AG04450 (cell line): Measurements from ENCODE around the gene MRPL34. TPM values are rescaled to one million over a fixed set of nuclear protein-coding genes. Genes with fewer than 3 reads are reported as not detected.

Experiments
- CTCF ChIA-PET: fragments of 300-600, 350-600 bp; formaldehyde crosslinking; extraction: SDS; loops from one replicate; lab custom pipeline; 2022; ENCODE audit warnings: antibody characterized with exemption, inconsistent platforms; lab: Charles Lee
- POLR2A ChIA-PET: fragments of 350-600 bp; formaldehyde crosslinking; extraction: SDS; loops from one replicate; lab custom pipeline; 2021; ENCODE audit warnings: antibody characterized with exemption, inconsistent platforms; lab: Yijun Ruan, JAX
- DNase-seq: peaks from one replicate; pipeline ENCODE4 v3.0.0-alpha.2; 2011; ENCODE audit warnings: low read depth, low spot score
- H3K27ac ChIP-seq: one replicate; pipeline ENCODE4 v1.5.1; 2012; ENCODE audit warnings: low read depth, low read length, control low read depth
- H3K27me3 ChIP-seq: one replicate; pipeline ENCODE4 v1.6.0; 2012; ENCODE audit warnings: low read length; ENCODE audit not compliant: control insufficient read depth, insufficient read depth
- H3K4me3 ChIP-seq: 2 replicates; pipeline ENCODE4 v1.5.1; 2011; ENCODE audit warnings: mild to moderate bottlenecking, low read depth, low read length, control low read depth
- H3K9me3 ChIP-seq: 2 replicates; pipeline ENCODE4 v1.5.1; 2012; ENCODE audit warnings: low read length; ENCODE audit not compliant: control insufficient read depth, insufficient read depth
- CTCF ChIP-seq: IDR thresholded peaks from 2 replicates; pipeline ENCODE4 v1.5.1; 2011; ENCODE audit warnings: low read depth, low read length, control low read depth, inconsistent platforms
- polyA plus RNA-seq: library from polyadenylated mRNA; depleted of rRNA; stranded (reverse); fragments of >200 nt; gene quantifications from 2 replicates; pipeline ENCODE4 v1.2.3, GENCODE V29; 2011

Gene MRPL34
- polyA plus RNA-seq, 1 experiment, result 23.2 TPM

GRCh38 chr19:17285415-17286135, 20.1 kb upstream of the MRPL34 start:
- ChIA-PET POLR2A (interaction anchor here (0.6 kb wide), 1 partner anchor 21 kb away, joined by 4 read pairs; no protein-coding TSS in a partner anchor), CTCF (interaction anchor here (0.8 kb wide), 1 partner anchor 80 kb away, joined by 3 read pairs; no protein-coding TSS in a partner anchor)
- no peaks in the 10 kb centered on the region for H3K9me3 ChIP-seq
- no peaks in the 10 kb centered on the region for H3K27me3 ChIP-seq
- no peak for TF ChIP-seq CTCF
- no peak overlapping the region for H3K27ac ChIP-seq
- DNase-seq, result no peak
- H3K4me3 ChIP-seq, result no peak overlapping the region

- ChIA-PET POLR2A (no interaction called here), CTCF (interaction anchor here (0.8 kb wide), 1 partner anchor 80 kb away, joined by 3 read pairs; no protein-coding TSS in a partner anchor)
These were observed 19.4 kb upstream of the MRPL34 start for GRCh38 chr19:17286263-17286662.

GRCh38 chr19:17286752-17287151, 18.9 kb upstream of the MRPL34 start:
- POLR2A ChIA-PET, result no interaction called here
- Histone ChIP-seq H3K9me3 (no peaks in the 10 kb centered on the region), H3K4me3 (no peak overlapping the region), H3K27ac (no peak overlapping the region), H3K27me3 (no peaks in the 10 kb centered on the region)
- DNase-seq, result no peak
- TF ChIP-seq CTCF, result no peak
- CTCF ChIA-PET, result interaction anchor here (0.8 kb wide), 1 partner anchor 81 kb away, joined by 3 read pairs; no protein-coding TSS in a partner anchor

More at GRCh38 chr19:17286263-17286662, 19.4 kb upstream of the MRPL34 start:
- Histone ChIP-seq H3K27ac (no peak overlapping the region), H3K4me3 (no peak overlapping the region), H3K27me3 (no peaks in the 10 kb centered on the region), H3K9me3 (no peaks in the 10 kb centered on the region)
- no peak for DNase-seq
- TF ChIP-seq CTCF, result no peak

GRCh38 chr19:17289489-17289888, 16.2 kb upstream of the MRPL34 start:
- Histone ChIP-seq H3K27ac (no peak overlapping the region), H3K4me3 (peak overlapping the region; percentile 33), H3K9me3 (peaks cover 6% of the 10 kb centered on the region), H3K27me3 (no peaks in the 10 kb centered on the region)
- POLR2A ChIA-PET, result interaction anchor here (0.7 to 1.2 kb wide), 2 partner anchors 74 to 181 kb away, joined by 3 to 4 read pairs; partner anchors contain the start of gene USE1
- peak; percentile 76 for DNase-seq
- TF ChIP-seq CTCF, result no peak
- CTCF ChIA-PET, result interaction anchor here (2.1 kb wide), 1 partner anchor 16 kb away, joined by 5 read pairs; no protein-coding TSS in a partner anchor
